Measurements from ENCODE around the gene OSM.

OSM gene

GRCh38 chr22:30296833-30297232, 30.2 kb upstream of the OSM start:
- H3K27ac ChIP-seq (ENCODE audit: low read depth, low read length): no peak overlapping the region
- no peaks in the 10 kb centered on the region for H3K4me1 ChIP-seq (ENCODE audit: control insufficient read depth, insufficient read depth, low read length)
- H3K27me3 ChIP-seq (ENCODE audit: control insufficient read depth, insufficient read depth, low read length): no peaks in the 10 kb centered on the region
- H3K9me3 ChIP-seq (ENCODE audit: control insufficient read depth, insufficient read depth, low read length): no peaks in the 10 kb centered on the region
- peaks cover 12% of the 10 kb centered on the region; the same call in 1 of the 2 replicates for H3K36me3 ChIP-seq (ENCODE audit: control insufficient read depth, insufficient read depth, low read length)
- no peak overlapping the region for H3K4me3 ChIP-seq (ENCODE audit: low read depth, low read length)
- H3K9ac ChIP-seq (ENCODE audit: low read depth, low read length): no peak overlapping the region

DNA sequence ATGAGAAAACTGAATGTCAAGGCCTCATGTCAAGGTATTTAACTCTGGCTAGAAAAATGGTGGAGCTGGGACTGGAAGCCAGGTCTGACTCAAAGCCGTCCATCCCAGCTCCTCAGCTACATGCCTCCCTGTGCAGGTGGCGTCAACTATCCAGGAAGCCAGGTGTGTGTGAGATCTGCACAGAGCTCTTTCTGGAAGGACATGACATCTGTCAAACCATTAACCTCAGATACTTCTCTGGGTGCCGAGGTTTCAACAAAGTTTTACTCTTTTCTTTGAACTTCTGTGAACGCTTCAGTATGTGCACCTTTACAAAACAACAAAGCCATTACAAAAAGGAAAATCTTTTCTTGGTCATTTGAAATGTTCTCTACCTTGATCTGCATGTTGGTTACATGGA, 29.7 kb upstream of the OSM start:
- H3K36me3 ChIP-seq (ENCODE audit: control insufficient read depth, insufficient read depth, low read length): peaks cover 12% of the 10 kb centered on the region; the same call in 1 of the 2 replicates
- H3K4me1 ChIP-seq (ENCODE audit: control insufficient read depth, insufficient read depth, low read length): no peaks in the 10 kb centered on the region
- H3K27ac ChIP-seq (ENCODE audit: low read depth, low read length): no peak overlapping the region
- H3K9ac ChIP-seq (ENCODE audit: low read depth, low read length): no peak overlapping the region
- no peak overlapping the region for H3K4me3 ChIP-seq (ENCODE audit: low read depth, low read length)
- H3K27me3 ChIP-seq (ENCODE audit: control insufficient read depth, insufficient read depth, low read length): no peaks in the 10 kb centered on the region
- no peaks in the 10 kb centered on the region for H3K9me3 ChIP-seq (ENCODE audit: control insufficient read depth, insufficient read depth, low read length)

GRCh38 chr22:30295576-30295975, 28.9 kb upstream of the OSM start:
- Histone ChIP-seq H3K4me3 (ENCODE audit: low read depth, low read length) (no peak overlapping the region), H3K27ac (ENCODE audit: low read depth, low read length) (no peak overlapping the region), H3K27me3 (ENCODE audit: control insufficient read depth, insufficient read depth, low read length) (no peaks in the 10 kb centered on the region), H3K9ac (ENCODE audit: low read depth, low read length) (no peak overlapping the region), H3K36me3 (ENCODE audit: control insufficient read depth, insufficient read depth, low read length) (peaks cover 12% of the 10 kb centered on the region; the same call in 1 of the 2 replicates), H3K9me3 (ENCODE audit: control insufficient read depth, insufficient read depth, low read length) (no peaks in the 10 kb centered on the region), H3K4me1 (ENCODE audit: control insufficient read depth, insufficient read depth, low read length) (peaks cover under 1% of the 10 kb centered on the region; the same call in 1 of the 2 replicates)

GRCh38 chr22:30294830-30295229, 28.2 kb upstream of the OSM start:
- Histone ChIP-seq H3K27ac (ENCODE audit: low read depth, low read length) (no peak overlapping the region), H3K9me3 (ENCODE audit: control insufficient read depth, insufficient read depth, low read length) (no peaks in the 10 kb centered on the region), H3K4me3 (ENCODE audit: low read depth, low read length) (no peak overlapping the region), H3K27me3 (ENCODE audit: control insufficient read depth, insufficient read depth, low read length) (no peaks in the 10 kb centered on the region), H3K4me1 (ENCODE audit: control insufficient read depth, insufficient read depth, low read length) (peaks cover 8% of the 10 kb centered on the region), H3K9ac (ENCODE audit: low read depth, low read length) (no peak overlapping the region), H3K36me3 (ENCODE audit: control insufficient read depth, insufficient read depth, low read length) (peaks cover 12% of the 10 kb centered on the region; the same call in 1 of the 2 replicates)

DNA sequence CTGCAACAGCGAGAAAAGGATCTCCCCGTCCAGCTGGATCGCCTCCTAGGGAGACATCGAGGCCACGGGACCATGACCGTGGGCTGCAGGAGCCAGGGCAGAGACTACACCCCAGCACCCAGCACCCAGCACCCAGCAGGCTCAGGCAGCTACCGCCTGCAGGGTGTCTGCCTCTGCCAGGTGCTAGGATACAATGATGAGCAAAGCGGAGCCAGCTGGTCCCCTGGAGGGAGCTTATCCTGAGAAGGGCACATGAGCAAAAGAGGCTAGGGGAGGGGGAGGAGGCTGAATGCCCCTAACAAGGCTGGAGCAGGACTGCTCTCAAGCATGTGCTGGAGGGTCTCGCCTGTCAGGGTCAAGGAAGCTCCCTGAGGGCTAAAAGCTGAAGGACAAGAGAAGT, 27.4 kb upstream of the OSM start:
- peaks cover 12% of the 10 kb centered on the region; the same call in 1 of the 2 replicates for H3K36me3 ChIP-seq (ENCODE audit: control insufficient read depth, insufficient read depth, low read length)
- no peak overlapping the region for H3K27ac ChIP-seq (ENCODE audit: low read depth, low read length)
- no peaks in the 10 kb centered on the region for H3K9me3 ChIP-seq (ENCODE audit: control insufficient read depth, insufficient read depth, low read length)
- no peaks in the 10 kb centered on the region for H3K27me3 ChIP-seq (ENCODE audit: control insufficient read depth, insufficient read depth, low read length)
- H3K9ac ChIP-seq (ENCODE audit: low read depth, low read length): no peak overlapping the region
- no peak overlapping the region for H3K4me3 ChIP-seq (ENCODE audit: low read depth, low read length)
- peaks cover 9% of the 10 kb centered on the region for H3K4me1 ChIP-seq (ENCODE audit: control insufficient read depth, insufficient read depth, low read length)

DNA sequence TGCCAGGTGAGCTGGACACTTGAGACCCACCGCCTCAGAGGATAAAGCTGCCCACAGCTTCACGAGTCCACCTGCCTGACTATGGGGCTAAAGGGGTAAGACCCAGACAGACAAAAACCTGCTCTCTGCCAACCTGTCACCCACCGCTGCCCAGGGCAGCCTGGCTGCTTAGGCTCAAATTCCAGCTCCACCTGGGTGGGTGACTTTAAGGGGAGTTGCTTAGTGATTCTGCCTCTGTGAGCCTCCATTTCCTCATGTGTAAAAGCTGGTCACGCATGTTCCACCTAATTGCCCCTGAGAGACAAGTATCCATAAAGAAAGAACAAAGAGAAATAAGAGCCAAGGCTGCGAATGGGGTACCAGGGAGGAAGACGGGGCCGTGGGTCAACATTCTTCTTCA, 26.4 kb upstream of the OSM start:
- no peak overlapping the region for H3K4me3 ChIP-seq (ENCODE audit: low read depth, low read length)
- peaks cover 18% of the 10 kb centered on the region for H3K4me1 ChIP-seq (ENCODE audit: control insufficient read depth, insufficient read depth, low read length)
- H3K36me3 ChIP-seq (ENCODE audit: control insufficient read depth, insufficient read depth, low read length): peaks cover 12% of the 10 kb centered on the region; the same call in 1 of the 2 replicates
- H3K27ac ChIP-seq (ENCODE audit: low read depth, low read length): no peak overlapping the region
- H3K9ac ChIP-seq (ENCODE audit: low read depth, low read length): no peak overlapping the region
- H3K9me3 ChIP-seq (ENCODE audit: control insufficient read depth, insufficient read depth, low read length): no peaks in the 10 kb centered on the region
- no peaks in the 10 kb centered on the region for H3K27me3 ChIP-seq (ENCODE audit: control insufficient read depth, insufficient read depth, low read length)

DNA sequence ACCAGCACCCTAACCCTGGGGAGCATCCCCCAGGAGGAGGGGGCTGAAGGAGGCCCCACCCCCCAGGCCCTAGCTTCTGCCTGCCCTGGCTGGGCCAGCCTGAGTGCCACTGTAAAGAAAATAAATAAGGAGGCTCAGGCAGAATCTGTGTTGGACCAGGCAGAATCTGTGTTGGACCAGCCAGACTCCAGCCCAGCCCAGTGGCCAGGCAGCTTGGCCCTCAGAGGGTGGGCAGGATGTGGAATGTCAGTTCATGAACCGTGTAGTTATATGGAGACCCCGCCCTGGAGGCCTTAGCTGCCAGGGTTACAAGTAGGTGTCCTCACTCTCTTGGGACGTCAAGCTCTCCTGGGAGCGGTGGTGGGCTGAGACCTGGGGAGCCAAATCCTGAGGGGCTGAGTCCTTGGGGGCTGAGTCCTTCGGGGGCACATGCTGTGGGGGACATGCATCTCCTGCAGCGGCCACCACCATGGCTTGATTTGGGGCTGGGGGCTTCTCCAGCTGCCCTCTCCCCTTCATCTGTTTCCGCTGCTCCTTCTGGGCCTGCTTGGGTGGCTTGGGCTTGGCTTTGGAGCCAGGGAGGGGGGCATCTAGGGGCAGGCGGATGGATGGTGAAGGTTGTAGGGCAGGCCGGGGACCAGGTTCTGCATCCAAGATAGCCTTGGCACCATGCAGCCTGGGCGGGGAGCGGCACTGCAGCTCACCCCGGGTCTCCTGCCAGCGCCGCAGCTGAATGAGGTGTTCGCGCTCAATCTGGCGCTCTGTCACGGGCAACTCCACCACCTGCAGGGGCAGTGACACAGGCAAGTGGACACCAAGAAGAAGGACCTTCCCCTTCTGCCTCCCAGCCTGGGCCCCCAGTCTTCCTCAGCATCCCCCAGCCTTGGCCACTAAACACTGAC, 25.7 kb upstream of the OSM start:
- Histone ChIP-seq H3K4me1 (ENCODE audit: control insufficient read depth, insufficient read depth, low read length) (peaks cover 18% of the 10 kb centered on the region), H3K27ac (ENCODE audit: low read depth, low read length) (no peak overlapping the region)

DNA sequence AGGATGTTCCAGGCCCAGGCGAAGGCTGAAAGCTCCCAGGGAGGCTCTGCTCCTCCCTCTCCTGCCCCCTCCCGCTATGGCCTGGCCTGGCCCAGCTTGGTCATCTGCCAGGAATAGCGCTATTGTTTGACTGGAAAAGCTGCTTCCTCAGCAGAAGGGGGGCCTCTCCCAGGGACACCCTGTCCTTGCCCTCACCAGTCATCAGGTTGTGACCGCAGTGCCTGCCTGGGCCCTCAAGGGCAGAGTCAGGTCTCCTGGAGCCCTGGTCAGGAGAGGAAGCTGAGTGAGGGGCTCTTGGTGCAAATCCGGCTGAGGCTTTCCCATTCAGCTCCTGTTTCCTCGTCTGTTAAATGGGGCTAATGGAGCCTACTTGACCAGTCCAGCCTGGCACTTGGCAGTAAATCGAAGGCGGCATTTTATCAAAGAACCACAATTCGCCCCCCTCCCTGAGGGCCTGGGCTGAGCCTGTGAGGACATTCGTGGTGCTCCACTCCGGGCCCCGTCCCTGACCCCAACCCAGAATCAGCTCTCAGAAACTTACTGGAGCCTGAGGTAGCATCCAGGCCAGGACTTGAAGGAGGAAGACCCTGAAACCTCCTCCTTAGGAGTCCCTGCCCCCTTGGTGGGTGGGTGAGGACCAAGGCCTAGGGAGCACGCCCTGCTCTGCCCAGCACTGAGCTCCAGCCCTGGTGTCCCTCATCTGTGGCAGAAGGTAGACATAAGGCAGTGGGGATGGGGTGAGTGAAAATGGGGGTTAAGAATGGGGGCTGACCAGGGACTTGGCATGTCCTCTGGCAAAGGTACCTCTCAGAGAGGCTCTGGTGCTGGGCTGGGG, 24.6 kb upstream of the OSM start:
- Histone ChIP-seq H3K36me3 (ENCODE audit: control insufficient read depth, insufficient read depth, low read length) (peaks cover 12% of the 10 kb centered on the region; the same call in 1 of the 2 replicates), H3K4me1 (ENCODE audit: control insufficient read depth, insufficient read depth, low read length) (peaks cover 18% of the 10 kb centered on the region), H3K9ac (ENCODE audit: low read depth, low read length) (no peak overlapping the region), H3K9me3 (ENCODE audit: control insufficient read depth, insufficient read depth, low read length) (no peaks in the 10 kb centered on the region), H3K4me3 (ENCODE audit: low read depth, low read length) (no peak overlapping the region), H3K27me3 (ENCODE audit: control insufficient read depth, insufficient read depth, low read length) (no peaks in the 10 kb centered on the region), H3K27ac (ENCODE audit: low read depth, low read length) (no peak overlapping the region)

More for the DNA sequence above, 25.7 kb upstream of the OSM start:
- peaks cover 12% of the 10 kb centered on the region; the same call in 1 of the 2 replicates for H3K36me3 ChIP-seq (ENCODE audit: control insufficient read depth, insufficient read depth, low read length)
- H3K27me3 ChIP-seq (ENCODE audit: control insufficient read depth, insufficient read depth, low read length): no peaks in the 10 kb centered on the region
- no peak overlapping the region for H3K4me3 ChIP-seq (ENCODE audit: low read depth, low read length)
- H3K9me3 ChIP-seq (ENCODE audit: control insufficient read depth, insufficient read depth, low read length): no peaks in the 10 kb centered on the region
- no peak overlapping the region for H3K9ac ChIP-seq (ENCODE audit: low read depth, low read length)

DNA sequence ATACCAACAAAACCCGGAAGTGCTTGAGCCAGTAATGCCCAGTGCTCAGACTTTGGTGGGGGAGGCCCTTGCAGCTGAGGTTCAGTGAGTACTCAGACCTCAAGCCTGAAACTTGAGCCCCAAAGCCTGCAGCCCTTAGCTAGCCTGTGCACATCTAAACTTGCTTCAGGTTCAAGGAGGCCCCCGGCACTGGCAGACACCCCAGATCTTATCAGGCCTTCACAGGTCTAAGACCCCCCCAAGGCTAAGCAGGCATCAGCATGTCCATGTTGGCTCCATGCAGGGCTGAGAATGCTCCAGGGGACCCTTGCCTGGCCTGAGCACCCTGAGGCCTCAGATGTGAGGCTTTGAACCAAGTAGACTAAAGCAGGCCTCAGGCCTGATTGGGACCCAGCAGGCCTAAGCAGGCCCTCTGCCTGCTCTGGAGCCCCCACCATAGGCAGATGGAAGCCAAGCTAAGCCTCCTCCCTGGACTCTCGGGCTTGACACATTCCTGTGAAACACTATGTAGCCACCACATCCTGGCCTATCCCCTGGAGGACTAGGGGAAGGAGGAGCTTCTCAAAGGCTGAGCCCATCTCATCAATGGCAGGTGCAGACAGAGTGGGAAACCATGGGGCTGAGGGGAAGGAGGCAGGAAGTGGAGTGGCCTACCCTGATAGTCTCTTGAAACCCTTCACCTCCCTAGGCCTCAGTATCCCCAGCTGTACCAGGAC, 23.8 kb upstream of the OSM start:
- H3K4me3 ChIP-seq (ENCODE audit: low read depth, low read length): peak overlapping the region; percentile 83
- no peak overlapping the region for H3K9ac ChIP-seq (ENCODE audit: low read depth, low read length)

GRCh38 chr22:30289980-30290313, 23.3 kb upstream of the OSM start:
- H3K27me3 ChIP-seq (ENCODE audit: control insufficient read depth, insufficient read depth, low read length): no peaks in the 10 kb centered on the region
- H3K36me3 ChIP-seq (ENCODE audit: control insufficient read depth, insufficient read depth, low read length): peaks cover 12% of the 10 kb centered on the region; the same call in 1 of the 2 replicates
- no peaks in the 10 kb centered on the region for H3K9me3 ChIP-seq (ENCODE audit: control insufficient read depth, insufficient read depth, low read length)
- H3K4me1 ChIP-seq (ENCODE audit: control insufficient read depth, insufficient read depth, low read length): peaks cover 18% of the 10 kb centered on the region
- H3K27ac ChIP-seq (ENCODE audit: low read depth, low read length): no peak overlapping the region
- H3K9ac ChIP-seq (ENCODE audit: low read depth, low read length): no peak overlapping the region
- peak overlapping the region; percentile 83 for H3K4me3 ChIP-seq (ENCODE audit: low read depth, low read length)

More for the DNA sequence above, 23.8 kb upstream of the OSM start:
- Histone ChIP-seq H3K27me3 (ENCODE audit: control insufficient read depth, insufficient read depth, low read length) (no peaks in the 10 kb centered on the region), H3K4me1 (ENCODE audit: control insufficient read depth, insufficient read depth, low read length) (peaks cover 18% of the 10 kb centered on the region), H3K36me3 (ENCODE audit: control insufficient read depth, insufficient read depth, low read length) (peaks cover 12% of the 10 kb centered on the region; the same call in 1 of the 2 replicates), H3K27ac (ENCODE audit: low read depth, low read length) (no peak overlapping the region), H3K9me3 (ENCODE audit: control insufficient read depth, insufficient read depth, low read length) (no peaks in the 10 kb centered on the region)

All from HUES48 (cell line).